H9 (cell line): ENCODE measurements around the gene NINJ1. TPM values are rescaled to one million over a fixed set of nuclear protein-coding genes. Genes with fewer than 3 reads are reported as not detected.
"Not testable (repeated sequence)": the region's sequence is repeated elsewhere in the genome, so short reads cannot be mapped to it uniquely, and the experiment has no call there.

Experiments used
- DNase-seq: peaks from one replicate; pipeline ENCODE4 v3.0.0-alpha.2; 2017
- H2AFZ ChIP-seq: one replicate; pipeline ENCODE4 v1.6.1; 2013; ENCODE audit warnings: mild to moderate bottlenecking, low read length, control low read depth, moderate library complexity
- H2AK5ac ChIP-seq: 2 replicates; pipeline ENCODE4 v1.6.1; 2013; ENCODE audit warnings: low read length, control low read depth, mixed read lengths; ENCODE audit not compliant: insufficient read length
- H2BK120ac ChIP-seq: one replicate; pipeline ENCODE4 v1.6.1; 2013; ENCODE audit warnings: low read depth, mild to moderate bottlenecking, low read length, control low read depth, inconsistent platforms; ENCODE audit not compliant: poor library complexity, severe bottlenecking
- H2BK12ac ChIP-seq: 2 replicates; pipeline ENCODE4 v1.6.1; 2013; ENCODE audit warnings: low read length, control low read depth, mixed read lengths, low read depth; ENCODE audit not compliant: insufficient read length
- H2BK15ac ChIP-seq: 2 replicates; pipeline ENCODE4 v1.6.1; 2013; ENCODE audit warnings: low read depth, low read length, control low read depth
- H2BK20ac ChIP-seq: one replicate; pipeline ENCODE4 v1.6.1; 2013; ENCODE audit warnings: low read depth, mild to moderate bottlenecking, low read length, control low read depth, inconsistent platforms; ENCODE audit not compliant: poor library complexity, severe bottlenecking
- H2BK5ac ChIP-seq: 2 replicates; pipeline ENCODE4 v1.6.1; 2013; ENCODE audit warnings: low read length, control low read depth, mixed read lengths; ENCODE audit not compliant: insufficient read length
- H3K14ac ChIP-seq: 2 replicates; pipeline ENCODE4 v1.6.1; 2013; ENCODE audit warnings: low read length, control low read depth; ENCODE audit not compliant: insufficient read depth
- H3K18ac ChIP-seq: 2 replicates; pipeline ENCODE4 v1.6.1; 2013; ENCODE audit warnings: low read depth, mild to moderate bottlenecking, mixed read lengths, low read length, control low read depth; ENCODE audit not compliant: insufficient read length
- H3K23ac ChIP-seq: 2 replicates; pipeline ENCODE4 v1.6.1; 2013; ENCODE audit warnings: low read length, control low read depth, mixed read lengths, low read depth; ENCODE audit not compliant: insufficient read length
- H3K23me2 ChIP-seq: 2 replicates; pipeline ENCODE4 v1.6.1; 2013; ENCODE audit warnings: low read depth, mild to moderate bottlenecking, mixed read lengths, low read length, control low read depth; ENCODE audit not compliant: insufficient read length, poor library complexity, severe bottlenecking
- H3K27ac ChIP-seq: 2 replicates; pipeline ENCODE4 v1.5.1; 2013; ENCODE audit warnings: low read length, control low read depth, mixed read lengths, low read depth; ENCODE audit not compliant: insufficient read length
- H3K27me3 ChIP-seq: 2 replicates; pipeline ENCODE4 v1.6.1; 2013; ENCODE audit warnings: low read length, control low read depth, inconsistent platforms; ENCODE audit not compliant: insufficient read depth
- H3K4ac ChIP-seq: 2 replicates; pipeline ENCODE4 v1.6.1; 2013; ENCODE audit warnings: low read depth, mild to moderate bottlenecking, control low read depth, inconsistent platforms, low read length, moderate library complexity
- H3K4me1 ChIP-seq: 2 replicates; pipeline ENCODE4 v1.6.1; 2013; ENCODE audit warnings: low read length, control low read depth, inconsistent platforms; ENCODE audit not compliant: insufficient read depth
- H3K4me2 ChIP-seq: 2 replicates; pipeline ENCODE4 v1.6.1; 2013; ENCODE audit warnings: low read length, control low read depth, mixed read lengths; ENCODE audit not compliant: insufficient read length, insufficient read depth
- H3K56ac ChIP-seq: 2 replicates; pipeline ENCODE4 v1.6.1; 2013; ENCODE audit warnings: low read depth, mild to moderate bottlenecking, mixed read lengths, low read length, control low read depth; ENCODE audit not compliant: insufficient read length
- H3K79me1 ChIP-seq: 2 replicates; pipeline ENCODE4 v1.6.1; 2013; ENCODE audit warnings: low read depth, mild to moderate bottlenecking, moderate library complexity, low read length, control low read depth, inconsistent platforms; ENCODE audit not compliant: insufficient read depth, poor library complexity, severe bottlenecking
- H3K79me2 ChIP-seq: 2 replicates; pipeline ENCODE4 v1.6.1; 2013; ENCODE audit warnings: low read length, control low read depth, inconsistent platforms; ENCODE audit not compliant: insufficient read depth
- H3K9ac ChIP-seq: 2 replicates; pipeline ENCODE4 v1.6.1; 2013; ENCODE audit warnings: low read length, control low read depth, mixed read lengths; ENCODE audit not compliant: insufficient read length; ENCODE audit errors: extremely low read depth
- H3K9me3 ChIP-seq: one replicate; pipeline ENCODE4 v1.6.1; 2013; ENCODE audit warnings: low read depth, low read length, inconsistent platforms; ENCODE audit not compliant: control insufficient read depth
- H3T11ph ChIP-seq: one replicate; pipeline ENCODE4 v1.6.1; 2013; ENCODE audit warnings: mild to moderate bottlenecking, low read length, control low read depth, inconsistent platforms
- H4K20me1 ChIP-seq: one replicate; pipeline ENCODE4 v1.6.1; 2013; ENCODE audit not compliant: control insufficient read depth, insufficient read length, insufficient read depth
- H4K5ac ChIP-seq: 2 replicates; pipeline ENCODE4 v1.6.1; 2013; ENCODE audit warnings: low read depth, mild to moderate bottlenecking, mixed read lengths, low read length, control low read depth; ENCODE audit not compliant: insufficient read length
- H4K8ac ChIP-seq: replicated peaks from 2 replicates; pipeline ENCODE4 v1.6.1; 2013; ENCODE audit warnings: low read length, control low read depth, mixed read lengths, low read depth; ENCODE audit not compliant: insufficient read length
- H4K91ac ChIP-seq: 2 replicates; pipeline ENCODE4 v1.6.1; 2013; ENCODE audit warnings: low read depth, mild to moderate bottlenecking, moderate library complexity, mixed read lengths, low read length, control low read depth; ENCODE audit not compliant: insufficient read length
- H3K27ac Mint-ChIP-seq, 3 experiments: 2 replicates in 2 of 3; 3 replicates in 1 of 3; pipeline ENCODE4 v1.8.0; 2020 to 2021; ENCODE audit warnings: mixed read lengths in 3 of 3, mild to moderate bottlenecking in 1 of 3, moderate library complexity in 1 of 3
- H3K27me3 Mint-ChIP-seq: 2 replicates; pipeline ENCODE4 v1.8.0; 2021; ENCODE audit warnings: low read depth, mild to moderate bottlenecking, moderate library complexity, mixed read lengths
- H3K36me3 Mint-ChIP-seq, 3 experiments: 2 replicates in 2 of 3; 3 replicates in 1 of 3; pipeline ENCODE4 v1.8.0; 2020 to 2021; ENCODE audit warnings: low read depth in 3 of 3, mixed read lengths in 3 of 3; ENCODE audit not compliant: insufficient read depth in 1 of 3
- H3K4me1 Mint-ChIP-seq, 2 experiments: 2 replicates each; pipeline ENCODE4 v1.8.0; 2020; ENCODE audit warnings: mixed read lengths in 2 of 2
- H3K4me3 Mint-ChIP-seq, 2 experiments: 2 replicates in 1 of 2; 3 replicates in 1 of 2; pipeline ENCODE4 v1.8.0; 2020 to 2021; ENCODE audit warnings: mild to moderate bottlenecking in 2 of 2, mixed read lengths in 2 of 2, moderate library complexity in 1 of 2
- H3K9me3 Mint-ChIP-seq, 2 experiments: 2 replicates in 1 of 2; 3 replicates in 1 of 2; pipeline ENCODE4 v1.8.0; 2020; ENCODE audit warnings: mild to moderate bottlenecking in 2 of 2, mixed read lengths in 2 of 2, moderate library complexity in 1 of 2
- WGBS: extraction: QIAGEN DNeasy Blood & Tissue Kit; methylation state at CpG from one replicate; pipeline ENCODE4 v1.1.7; 2013; ENCODE audit warnings: missing lambda C conversion rate, low lambda C conversion rate, mixed read lengths; ENCODE audit not compliant: insufficient read length; ENCODE audit errors: extremely low coverage; 5-methylcytosine and 5-hydroxymethylcytosine counted together
- total RNA-seq: library from RNA; stranded (reverse); gene quantifications from 2 replicates; pipeline ENCODE4 v1.2.1, GENCODE V29; 2021
- TF ChIP-seq, protein P1 (sequence below): fragments of 200-600 bp; sonication (generic); conservative IDR thresholded peaks from 3 replicates; pipeline ENCODE4 v1.8.0; 2021; ENCODE audit warnings: antibody characterized with exemption, mild to moderate bottlenecking

Gene NINJ1
- total RNA-seq, 1 experiment from 2014 or later, result 28.9 TPM

- no peak overlapping the region for H2BK120ac ChIP-seq
- WGBS, result no CpG with 5 or more reads among the region's 2 CpGs
- no peak overlapping the region for H3K4me2 ChIP-seq
- H3K14ac ChIP-seq, result no peak overlapping the region
- H3K9ac ChIP-seq, result no peak overlapping the region
- Mint-ChIP-seq H3K36me3 (no peaks in the 10 kb centered on the region; a peak in 1 of 7 replicates), H3K4me3 (no peak overlapping the region), H3K4me1 (peaks cover 6% of the 10 kb centered on the region in 2 experiments), H3K27ac (no peak overlapping the region), H3K27me3 (peaks cover 2% of the 10 kb centered on the region; the same call in 1 of the 2 replicates), H3K9me3 (peaks cover 0 to 3% of the 10 kb centered on the region in 2 experiments; a peak in 1 of 5 replicates)
- TF ChIP-seq, protein P1, sequence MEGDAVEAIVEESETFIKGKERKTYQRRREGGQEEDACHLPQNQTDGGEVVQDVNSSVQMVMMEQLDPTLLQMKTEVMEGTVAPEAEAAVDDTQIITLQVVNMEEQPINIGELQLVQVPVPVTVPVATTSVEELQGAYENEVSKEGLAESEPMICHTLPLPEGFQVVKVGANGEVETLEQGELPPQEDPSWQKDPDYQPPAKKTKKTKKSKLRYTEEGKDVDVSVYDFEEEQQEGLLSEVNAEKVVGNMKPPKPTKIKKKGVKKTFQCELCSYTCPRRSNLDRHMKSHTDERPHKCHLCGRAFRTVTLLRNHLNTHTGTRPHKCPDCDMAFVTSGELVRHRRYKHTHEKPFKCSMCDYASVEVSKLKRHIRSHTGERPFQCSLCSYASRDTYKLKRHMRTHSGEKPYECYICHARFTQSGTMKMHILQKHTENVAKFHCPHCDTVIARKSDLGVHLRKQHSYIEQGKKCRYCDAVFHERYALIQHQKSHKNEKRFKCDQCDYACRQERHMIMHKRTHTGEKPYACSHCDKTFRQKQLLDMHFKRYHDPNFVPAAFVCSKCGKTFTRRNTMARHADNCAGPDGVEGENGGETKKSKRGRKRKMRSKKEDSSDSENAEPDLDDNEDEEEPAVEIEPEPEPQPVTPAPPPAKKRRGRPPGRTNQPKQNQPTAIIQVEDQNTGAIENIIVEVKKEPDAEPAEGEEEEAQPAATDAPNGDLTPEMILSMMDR, result no peak
- H2AK5ac ChIP-seq, result no peak overlapping the region
- H3K27me3 ChIP-seq, result no peaks in the 10 kb centered on the region
- no peak overlapping the region for H3T11ph ChIP-seq
- no peak overlapping the region for H3K23ac ChIP-seq
- H2BK20ac ChIP-seq, result no peak overlapping the region
- H3K56ac ChIP-seq, result no peak overlapping the region
- H3K79me1 ChIP-seq, result no peaks in the 10 kb centered on the region
- H2BK15ac ChIP-seq, result no peak overlapping the region
- H4K8ac ChIP-seq, result no peak overlapping the region
- H3K79me2 ChIP-seq, result no peaks in the 10 kb centered on the region
- H3K4ac ChIP-seq, result no peak overlapping the region
- no peak for DNase-seq
- H2BK5ac ChIP-seq, result no peak overlapping the region
- H4K20me1 ChIP-seq, result no peaks in the 10 kb centered on the region
- no peak overlapping the region for H4K91ac ChIP-seq
- H4K5ac ChIP-seq, result no peak overlapping the region
- H2AFZ ChIP-seq, result no peak overlapping the region
- no peaks in the 10 kb centered on the region for H3K9me3 ChIP-seq
- H3K27ac ChIP-seq, result no peak overlapping the region
- no peak overlapping the region for H3K18ac ChIP-seq
- no peaks in the 10 kb centered on the region for H3K4me1 ChIP-seq
- no peaks in the 10 kb centered on the region for H3K23me2 ChIP-seq
- no peak overlapping the region for H2BK12ac ChIP-seq
Observed at GRCh38 chr9:93147632-93148031, 13.6 kb upstream of the NINJ1 start.

GRCh38 chr9:93146696-93147095 lies 12.6 kb upstream of the NINJ1 start:
- not testable (repeated sequence) for H3K4me1 Mint-ChIP-seq, H2BK20ac ChIP-seq, H4K91ac ChIP-seq, DNase-seq, H3K36me3 Mint-ChIP-seq, H4K5ac ChIP-seq, H2AFZ ChIP-seq, H4K8ac ChIP-seq, H3K79me1 ChIP-seq, H2AK5ac ChIP-seq, H3K4me1 ChIP-seq, H3K4ac ChIP-seq, H2BK12ac ChIP-seq, H3K27me3 Mint-ChIP-seq, H3K27ac Mint-ChIP-seq, H3K27me3 ChIP-seq, H3T11ph ChIP-seq, H2BK5ac ChIP-seq, H3K9ac ChIP-seq, H3K18ac ChIP-seq, H3K23me2 ChIP-seq, H3K56ac ChIP-seq, H3K4me2 ChIP-seq, H2BK120ac ChIP-seq, H3K23ac ChIP-seq, H3K27ac ChIP-seq, H3K4me3 Mint-ChIP-seq, H3K9me3 Mint-ChIP-seq, H3K9me3 ChIP-seq, H4K20me1 ChIP-seq, H3K79me2 ChIP-seq, H3K14ac ChIP-seq, H2BK15ac ChIP-seq
- WGBS, result no CpG with 5 or more reads among the region's 6 CpGs
